H1 (cell line): ENCODE results near the gene UGT1A10. TPM values are rescaled to one million over a fixed set of nuclear protein-coding genes. Genes with fewer than 3 reads are reported as not detected.

Experiments used
- CTCF ChIA-PET: fragments of 300-600 bp; sonication (Branson Sonifier 250); formaldehyde crosslinking; loops from one replicate; lab custom pipeline; 2021; ENCODE audit not compliant: partially characterized antibody; lab: Charles Lee
- POLR2A ChIA-PET: fragments of 300-600 bp; sonication (Branson Sonifier 250); formaldehyde crosslinking; loops from one replicate; lab custom pipeline; 2021; ENCODE audit warnings: inconsistent platforms; ENCODE audit not compliant: partially characterized antibody; lab: Charles Lee
- DNase-seq, 2 experiments: peaks; one replicate each; pipeline versions ENCODE4 v3.0.0 to v3.0.0-alpha.2; 2010 to 2022; ENCODE audit warnings: low spot score in 2 of 2, low read depth in 1 of 2, mixed read lengths in 1 of 2
- FAIRE-seq: peaks from 2 replicates; lab custom pipeline; 2011; peaks lifted over from hg19 to GRCh38; lab: Jason Lieb, UNC
- H2AFZ ChIP-seq: 2 replicates; pipeline ENCODE4 v1.8.1; 2012; ENCODE audit warnings: low read length, inconsistent platforms
- H2AK5ac ChIP-seq: 2 replicates; pipeline ENCODE4 v1.6.1; 2013; ENCODE audit warnings: low read depth, low read length
- H2BK120ac ChIP-seq: replicated peaks from 2 replicates; pipeline ENCODE3; 2013; ENCODE audit warnings: low read depth, low read length, inconsistent platforms
- H2BK12ac ChIP-seq: 2 replicates; pipeline ENCODE4 v1.6.1; 2013; ENCODE audit warnings: low read depth, low read length
- H2BK15ac ChIP-seq: 2 replicates; pipeline ENCODE4 v1.6.1; 2013; ENCODE audit warnings: low read length
- H2BK20ac ChIP-seq: 2 replicates; pipeline ENCODE4 v1.6.1; 2013; ENCODE audit warnings: low read length
- H2BK5ac ChIP-seq: 2 replicates; pipeline ENCODE4 v1.6.1; 2013; ENCODE audit warnings: low read depth, low read length
- H3K14ac ChIP-seq: 2 replicates; pipeline ENCODE4 v1.6.1; 2013; ENCODE audit warnings: inconsistent platforms; ENCODE audit not compliant: insufficient read length
- H3K18ac ChIP-seq: 2 replicates; pipeline ENCODE4 v1.6.1; 2013; ENCODE audit warnings: low read length; ENCODE audit errors: extremely low read depth
- H3K23ac ChIP-seq: 2 replicates; pipeline ENCODE4 v1.6.1; 2013; ENCODE audit warnings: inconsistent platforms; ENCODE audit not compliant: insufficient read length
- H3K23me2 ChIP-seq: 2 replicates; pipeline ENCODE4 v1.6.1; 2013; ENCODE audit warnings: low read depth, low read length
- H3K27ac ChIP-seq: 2 replicates; pipeline ENCODE4 v1.6.1; 2011; ENCODE audit warnings: low read depth, low read length, inconsistent platforms
- H3K27me3 ChIP-seq, 4 experiments: replicated peaks in 1 of 4; 1 replicate in 1 of 4; 2 replicates in 3 of 4; pipeline versions ENCODE4 v1.6.1 to v1.8.1; 2011 to 2013; ENCODE audit warnings: low read length in 3 of 4, mild to moderate bottlenecking in 3 of 4, inconsistent platforms in 2 of 4, mixed read lengths in 2 of 4, moderate library complexity in 1 of 4; ENCODE audit not compliant: control insufficient read depth in 3 of 4, insufficient read depth in 3 of 4; ENCODE audit errors: extremely low read depth in 1 of 4
- H3K36me3 ChIP-seq, 4 experiments: 2 replicates each; pipeline versions ENCODE4 v1.6.1 to v1.8.1; 2011 to 2013; ENCODE audit warnings: mild to moderate bottlenecking in 4 of 4, low read length in 3 of 4, moderate library complexity in 2 of 4, control low read depth in 1 of 4, inconsistent platforms in 1 of 4; ENCODE audit not compliant: insufficient read depth in 4 of 4, control insufficient read depth in 2 of 4
- H3K4ac ChIP-seq: replicated peaks from 2 replicates; pipeline ENCODE3; 2013; ENCODE audit warnings: low read length, low read depth, mixed read lengths, inconsistent platforms; ENCODE audit not compliant: insufficient read length
- H3K4me1 ChIP-seq, 4 experiments: replicated peaks in 1 of 4; 1 replicate in 1 of 4; 2 replicates in 3 of 4; pipeline versions ENCODE4 v1.6.1 to v1.8.1; 2011 to 2013; ENCODE audit warnings: low read length in 3 of 4, inconsistent platforms in 2 of 4, mixed read lengths in 1 of 4; ENCODE audit not compliant: insufficient read depth in 4 of 4, control insufficient read depth in 3 of 4
- H3K4me2 ChIP-seq, 2 experiments: 2 replicates each; pipeline versions ENCODE4 v1.6.1 to v1.8.1; 2011 to 2013; ENCODE audit warnings: low read depth in 2 of 2, low read length in 2 of 2, control low read depth in 1 of 2, inconsistent platforms in 1 of 2, mild to moderate bottlenecking in 1 of 2; ENCODE audit not compliant: insufficient read depth in 1 of 2
- H3K4me3 ChIP-seq, 4 experiments: fragments of 200-600, 300-600 bp in 1 of 4; sonication (generic), shearing (Covaris generic), sonication (Bioruptor Twin) in 1 of 4; 2 replicates each; pipeline versions ENCODE4 v1.5.1 to v1.8.1; 2011 to 2016; ENCODE audit warnings: low read length in 4 of 4, low read depth in 3 of 4, control low read depth in 2 of 4, inconsistent platforms in 2 of 4, mild to moderate bottlenecking in 2 of 4, mixed read lengths in 1 of 4, moderate library complexity in 1 of 4; ENCODE audit not compliant: insufficient read depth in 2 of 4; ENCODE audit errors: extremely low read depth in 1 of 4
- H3K56ac ChIP-seq: replicated peaks from 2 replicates; pipeline ENCODE3; 2013; ENCODE audit warnings: low read depth, mild to moderate bottlenecking, mixed read lengths, low read length, inconsistent platforms; ENCODE audit not compliant: insufficient read length
- H3K79me1 ChIP-seq: 2 replicates; pipeline ENCODE4 v1.6.1; 2013; ENCODE audit warnings: low read depth, low read length, control low read depth
- H3K79me2 ChIP-seq, 2 experiments: 2 replicates each; pipeline versions ENCODE4 v1.6.1 to v1.8.1; 2012 to 2013; ENCODE audit warnings: low read length in 2 of 2, mild to moderate bottlenecking in 2 of 2, inconsistent platforms in 1 of 2; ENCODE audit not compliant: insufficient read depth in 2 of 2, control insufficient read depth in 1 of 2
- H3K9ac ChIP-seq, 4 experiments: replicated peaks in 1 of 4; 1 replicate in 1 of 4; 2 replicates in 3 of 4; pipeline versions ENCODE4 v1.6.1 to v1.8.1; 2011 to 2013; ENCODE audit warnings: low read depth in 3 of 4, low read length in 3 of 4, control low read depth in 2 of 4, mild to moderate bottlenecking in 2 of 4, moderate library complexity in 2 of 4, inconsistent platforms in 1 of 4; ENCODE audit errors: extremely low read depth in 1 of 4
- H3K9me3 ChIP-seq, 2 experiments: 2 replicates each; pipeline versions ENCODE4 v1.6.1 to v1.8.1; 2012 to 2013; ENCODE audit warnings: mild to moderate bottlenecking in 2 of 2, moderate library complexity in 2 of 2, control low read depth in 1 of 2, inconsistent platforms in 1 of 2, low read depth in 1 of 2, low read length in 1 of 2, mixed read lengths in 1 of 2; ENCODE audit not compliant: insufficient read depth in 2 of 2
- H4K20me1 ChIP-seq, 2 experiments: replicated peaks in 1 of 2; 2 replicates each; pipeline versions ENCODE3 to v1.8.1; 2011 to 2013; ENCODE audit warnings: inconsistent platforms in 2 of 2, low read length in 2 of 2, mild to moderate bottlenecking in 1 of 2; ENCODE audit not compliant: insufficient read depth in 2 of 2, control insufficient read depth in 1 of 2
- H4K5ac ChIP-seq: 2 replicates; pipeline ENCODE4 v1.6.1; 2013; ENCODE audit warnings: low read length, low read depth, mixed read lengths, inconsistent platforms; ENCODE audit not compliant: insufficient read length
- H4K8ac ChIP-seq: 2 replicates; pipeline ENCODE4 v1.8.0; 2013; ENCODE audit warnings: mild to moderate bottlenecking, moderate library complexity, low read length, inconsistent platforms; ENCODE audit not compliant: insufficient read depth; ENCODE audit errors: extremely low read depth
- H4K91ac ChIP-seq: replicated peaks from 2 replicates; pipeline ENCODE3; 2013; ENCODE audit warnings: low read length, mixed read lengths, inconsistent platforms; ENCODE audit not compliant: insufficient read length
- CHD1 ChIP-seq: IDR thresholded peaks from 2 replicates; pipeline ENCODE4 v1.6.1; 2012; ENCODE audit warnings: low read depth, low read length, improper control_type of control experiment
- CTCF ChIP-seq, 3 experiments: IDR thresholded peaks; 1 replicate in 2 of 3; 2 replicates in 1 of 3; pipeline versions ENCODE4 v1.5.1 to v1.6.1; 2011; ENCODE audit warnings: low read length in 3 of 3, mild to moderate bottlenecking in 3 of 3, inconsistent platforms in 2 of 3, low read depth in 1 of 3, moderate library complexity in 1 of 3; ENCODE audit not compliant: insufficient read depth in 1 of 3; ENCODE audit errors: control extremely low read depth in 1 of 3
- KDM1A ChIP-seq: fragments of 200-600, 300-600 bp; sonication (generic); IDR thresholded peaks from 2 replicates; pipeline ENCODE4 v1.7.1; 2016; ENCODE audit warnings: mild to moderate bottlenecking, low read length, borderline replicate concordance
- PHF8 ChIP-seq: fragments of 200-600 bp; sonication (generic); conservative IDR thresholded peaks from 2 replicates; pipeline ENCODE4 v1.7.1; 2012; ENCODE audit warnings: low read depth, mild to moderate bottlenecking, inconsistent platforms, low read length, moderate library complexity
- RAD21 ChIP-seq, 2 experiments: IDR thresholded peaks in 1 of 2; conservative IDR thresholded peaks in 1 of 2; 2 replicates each; pipeline ENCODE4 v1.6.1; 2011; ENCODE audit warnings: low read depth in 2 of 2, low read length in 2 of 2, improper control_type of control experiment in 1 of 2, inconsistent platforms in 1 of 2, mild to moderate bottlenecking in 1 of 2, moderate library complexity in 1 of 2
- SIX5 ChIP-seq: IDR thresholded peaks from 2 replicates; pipeline ENCODE4 v1.6.1; 2011; ENCODE audit warnings: mild to moderate bottlenecking, low read depth, low read length
- SP4 ChIP-seq: IDR thresholded peaks from 2 replicates; pipeline ENCODE4 v1.6.1; 2012; ENCODE audit warnings: low read length, inconsistent platforms
- SUZ12 ChIP-seq: fragments of 200-600 bp; sonication (generic); IDR thresholded peaks from 2 replicates; pipeline ENCODE4 v1.6.1; 2012; ENCODE audit warnings: mild to moderate bottlenecking, inconsistent platforms, low read length, moderate library complexity, mixed read lengths
- TEAD4 ChIP-seq: IDR thresholded peaks from 2 replicates; pipeline ENCODE4 v1.6.1; 2012; ENCODE audit warnings: low read depth, low read length, inconsistent platforms, mixed read lengths
- YY1 ChIP-seq: IDR thresholded peaks from 2 replicates; pipeline ENCODE4 v1.6.1; 2011; ENCODE audit warnings: low read depth, mild to moderate bottlenecking, low read length
- WGBS, 2 experiments: shearing (Covaris generic) in 1 of 2; methylation state at CpG; one replicate each; pipeline versions ENCODE4 v1.1.6 to v1.1.7; 2013 to 2015; ENCODE audit warnings: low lambda C conversion rate in 2 of 2, mixed read lengths in 2 of 2, inconsistent platforms in 1 of 2, low coverage in 1 of 2, missing lambda C conversion rate in 1 of 2; ENCODE audit not compliant: insufficient replicate concordance in 2 of 2, insufficient coverage in 1 of 2, insufficient read length in 1 of 2; ENCODE audit errors: extremely low coverage in 1 of 2, missing lambda C conversion rate in 1 of 2; 5-methylcytosine and 5-hydroxymethylcytosine counted together
- polyA plus RNA-seq, 7 experiments: library from polyadenylated mRNA; depleted of rRNA in 3 of 7; stranded (reverse) in 5 of 7; unstranded in 2 of 7; fragments of >200 nt in 5 of 7; fragments of 200-250 nt in 2 of 7; gene quantifications; 1 replicate in 5 of 7; 2 replicates in 1 of 7; 4 replicates in 1 of 7; pipeline versions ENCODE4 v1.2.1 to v1.2.3, GENCODE V29; 2011 to 2013; ENCODE audit warnings: missing spikeins in 2 of 7, mixed read lengths in 2 of 7
- total RNA-seq: library from RNA; stranded (reverse); fragmentation: NEBNext Ultra II Directional; extraction: Animal tissue kit (Norgen Biotek cat#: 25700); gene quantifications from 2 replicates; pipeline ENCODE4 v1.2.1, GENCODE V29; 2021

The UGT1A10 gene
- total and polyA plus RNA-seq, 2 of the 8 experiments (the other 6 are each of a cell fraction or from before 2014, with no cell fraction given): not detected

GRCh38 chr2:233711312-233712008 is 75.2 kb downstream of the UGT1A10 start:
- peak; percentile 75 for FAIRE-seq
- peak overlapping the region; percentile 94; the same call in 1 of the 2 replicates for H2AFZ ChIP-seq
- H3K4me3 ChIP-seq: no peak overlapping the region
- H3K79me1 ChIP-seq: no peaks in the 10 kb centered on the region
- 0 out of 2 replicates have a peak overlapping the region, but pooled peaks have one; percentile 8 for H4K8ac ChIP-seq
- no peak overlapping the region for H3K23ac ChIP-seq
- H2BK20ac ChIP-seq: no peak overlapping the region
- no peak overlapping the region for H3K56ac ChIP-seq
- no peak overlapping the region for H3K4ac ChIP-seq
- no peak overlapping the region for H2BK12ac ChIP-seq
- H2BK5ac ChIP-seq: no peak overlapping the region
- ChIA-PET POLR2A (no interaction called here), CTCF (interaction anchor here (0.6 to 3.2 kb wide), 22 partner anchors 13 to 283 kb away, joined by 3 to 19 read pairs (median 4); partner anchors contain the start of gene UGT1A3)
- H3K9ac ChIP-seq: no peak overlapping the region
- no peak overlapping the region for H4K91ac ChIP-seq
- H3K4me1 ChIP-seq: no peaks in the 10 kb centered on the region
- no peaks in the 10 kb centered on the region for H3K36me3 ChIP-seq
- no peak overlapping the region for H4K5ac ChIP-seq
- no peaks in the 10 kb centered on the region for H4K20me1 ChIP-seq
- H2AK5ac ChIP-seq: no peak overlapping the region
- H3K27me3 ChIP-seq: peaks cover 0 to 1% (median 0%) of the 10 kb centered on the region in 4 experiments; a peak in 1 of 7 replicates
- H3K4me2 ChIP-seq: no peak overlapping the region
- no peaks in the 10 kb centered on the region for H3K79me2 ChIP-seq
- no peak overlapping the region for H2BK120ac ChIP-seq
- no peak overlapping the region for H2BK15ac ChIP-seq
- H3K14ac ChIP-seq: no peak overlapping the region
- no peak overlapping the region for H3K27ac ChIP-seq
- H3K23me2 ChIP-seq: no peaks in the 10 kb centered on the region
- WGBS, 2 experiments: 54% methylated on average over 11 of the region's 11 CpGs; no CpG with 5 or more reads in 1 of the 2 experiments
- no peak overlapping the region for H3K18ac ChIP-seq
- DNase-seq: peak; percentile 50 to 91
- no peaks in the 10 kb centered on the region for H3K9me3 ChIP-seq
- no peak for TF ChIP-seq SP4
- TF ChIP-seq CTCF (IDR thresholded peaks at IDR 0.05; ENCODE audit: control extremely low read depth in 1 of 3, insufficient read depth in 1 of 3, low read depth in 1 of 3, low read length in 3 of 3): peak; percentile 83 to 91 (median 90)
- no peak for TF ChIP-seq KDM1A
- TF ChIP-seq SUZ12: no peak
- TF ChIP-seq CHD1: no peak
- TF ChIP-seq PHF8: no peak
- TF ChIP-seq SIX5: no peak
- TF ChIP-seq TEAD4: peak; percentile 12; the same call in 1 of the 2 replicates
- peak; percentile 85 to 87 for TF ChIP-seq RAD21 (IDR thresholded peaks at IDR 0.05 in 1 of 2, conservative IDR thresholded peaks at IDR 0.05 in 1 of 2; ENCODE audit: low read depth in 2 of 2, low read length in 2 of 2)
- TF ChIP-seq YY1: peak; percentile 39; the same call in 1 of the 2 replicates
